Brain microvascular endothelial cell (primary cell): Measurements from ENCODE around the gene WASL.

ENCODE experiments used
- DNase-seq: peaks from one replicate; pipeline ENCODE4 v3.0.0-alpha.2; 2020
- H3K27ac ChIP-seq: fragments of 250-450 bp; sonication (Bioruptor Pico); 2 replicates; pipeline ENCODE4 v1.5.1; 2020; ENCODE audit warnings: mild to moderate bottlenecking, moderate library complexity
- H3K27me3 ChIP-seq: fragments of 250-450 bp; sonication (Bioruptor Pico); replicated peaks from 2 replicates; pipeline ENCODE4 v1.5.1; 2020; ENCODE audit warnings: mild to moderate bottlenecking
- H3K36me3 ChIP-seq: fragments of 250-450 bp; sonication (Bioruptor Pico); replicated peaks from 2 replicates; pipeline ENCODE4 v1.5.1; 2020; ENCODE audit warnings: mild to moderate bottlenecking
- H3K4me3 ChIP-seq: 2 replicates; pipeline ENCODE4 v1.5.1; 2011; ENCODE audit warnings: low read depth, mild to moderate bottlenecking, control low read depth, low read length, moderate library complexity
- CTCF ChIP-seq: IDR thresholded peaks from 2 replicates; pipeline ENCODE4 v1.5.1; 2011; ENCODE audit warnings: low read depth, mild to moderate bottlenecking, moderate library complexity, low read length, control low read depth, inconsistent platforms; ENCODE audit errors: missing control alignments
- in situ Hi-C: cut with HindIII; loops from 2 replicates; pipeline ENCODE4 v1.10.0; 2017; ENCODE audit warnings: low sequenced_read_pairs, low pct_ligation_motif_present

Gene WASL

GRCh38 chr7:123682690-123683089, 66.1 kb downstream of the WASL start:
- DNase-seq = peak; percentile 57
- TF ChIP-seq CTCF = peak; percentile 57
- Histone ChIP-seq H3K27me3 (no peaks in the 10 kb centered on the region), H3K4me3 (no peak overlapping the region), H3K27ac (no peak overlapping the region), H3K36me3 (peaks cover 3% of the 10 kb centered on the region)
- in situ Hi-C loops = no loop called here

- no peak overlapping the region for H3K4me3 ChIP-seq
- H3K27me3 ChIP-seq = no peaks in the 10 kb centered on the region
- no peak for TF ChIP-seq CTCF
- H3K36me3 ChIP-seq = peaks cover 3% of the 10 kb centered on the region
- DNase-seq = no peak
- H3K27ac ChIP-seq = no peak overlapping the region
- in situ Hi-C loops = no loop called here
Measured at GRCh38 chr7:123681561-123681960, 67.2 kb downstream of the WASL start.

- DNase-seq = no peak
- Histone ChIP-seq H3K4me3 (no peak overlapping the region), H3K36me3 (peaks cover 3% of the 10 kb centered on the region), H3K27me3 (no peaks in the 10 kb centered on the region), H3K27ac (no peak overlapping the region)
- no peak for TF ChIP-seq CTCF
- in situ Hi-C loops = no loop called here
Measured at GRCh38 chr7:123680580-123680979, 68.2 kb downstream of the WASL start.

- no peak overlapping the region for H3K27ac ChIP-seq
- no peak overlapping the region for H3K4me3 ChIP-seq
- no peak for DNase-seq
- H3K27me3 ChIP-seq = no peaks in the 10 kb centered on the region
- in situ Hi-C loops = no loop called here
- H3K36me3 ChIP-seq = peaks cover 3% of the 10 kb centered on the region
- TF ChIP-seq CTCF = no peak
Measured at GRCh38 chr7:123679614-123680013, 69.2 kb downstream of the WASL start.

- Histone ChIP-seq H3K27ac (no peak overlapping the region), H3K36me3 (peaks cover 3% of the 10 kb centered on the region), H3K4me3 (no peak overlapping the region), H3K27me3 (no peaks in the 10 kb centered on the region)
- TF ChIP-seq CTCF = no peak
- in situ Hi-C loops = no loop called here
- no peak for DNase-seq
Measured at GRCh38 chr7:123677061-123677715, 71.6 kb downstream of the WASL start.

- no peak overlapping the region for H3K27ac ChIP-seq
- no peaks in the 10 kb centered on the region for H3K27me3 ChIP-seq
- TF ChIP-seq CTCF = no peak
- in situ Hi-C loops = no loop called here
- H3K36me3 ChIP-seq = no peaks in the 10 kb centered on the region
- DNase-seq = no peak
- no peak overlapping the region for H3K4me3 ChIP-seq
Measured at GRCh38 chr7:123675181-123675473, 73.7 kb downstream of the WASL start.
